H1 (cell line): ENCODE data around the gene PSMB9. TPM values are rescaled to one million over a fixed set of nuclear protein-coding genes. Genes with fewer than 3 reads are reported as not detected.

Experiments
- CTCF ChIA-PET: fragments of 300-600 bp; sonication (Branson Sonifier 250); formaldehyde crosslinking; loops from one replicate; lab custom pipeline; 2021; ENCODE audit not compliant: partially characterized antibody; lab: Charles Lee
- POLR2A ChIA-PET: fragments of 300-600 bp; sonication (Branson Sonifier 250); formaldehyde crosslinking; loops from one replicate; lab custom pipeline; 2021; ENCODE audit warnings: inconsistent platforms; ENCODE audit not compliant: partially characterized antibody; lab: Charles Lee
- DNase-seq, 2 experiments: peaks; one replicate each; pipeline versions ENCODE4 v3.0.0 to v3.0.0-alpha.2; 2010 to 2022; ENCODE audit warnings: low spot score in 2 of 2, low read depth in 1 of 2, mixed read lengths in 1 of 2
- FAIRE-seq: peaks from 2 replicates; lab custom pipeline; 2011; peaks lifted over from hg19 to GRCh38; lab: Jason Lieb, UNC
- H2AFZ ChIP-seq: 2 replicates; pipeline ENCODE4 v1.8.1; 2012; ENCODE audit warnings: low read length, inconsistent platforms
- H2AK5ac ChIP-seq: 2 replicates; pipeline ENCODE4 v1.6.1; 2013; ENCODE audit warnings: low read depth, low read length
- H2BK120ac ChIP-seq: replicated peaks from 2 replicates; pipeline ENCODE3; 2013; ENCODE audit warnings: low read depth, low read length, inconsistent platforms
- H2BK12ac ChIP-seq: 2 replicates; pipeline ENCODE4 v1.6.1; 2013; ENCODE audit warnings: low read depth, low read length
- H2BK15ac ChIP-seq: 2 replicates; pipeline ENCODE4 v1.6.1; 2013; ENCODE audit warnings: low read length
- H2BK20ac ChIP-seq: 2 replicates; pipeline ENCODE4 v1.6.1; 2013; ENCODE audit warnings: low read length
- H2BK5ac ChIP-seq: 2 replicates; pipeline ENCODE4 v1.6.1; 2013; ENCODE audit warnings: low read depth, low read length
- H3K14ac ChIP-seq: 2 replicates; pipeline ENCODE4 v1.6.1; 2013; ENCODE audit warnings: inconsistent platforms; ENCODE audit not compliant: insufficient read length
- H3K18ac ChIP-seq: 2 replicates; pipeline ENCODE4 v1.6.1; 2013; ENCODE audit warnings: low read length; ENCODE audit errors: extremely low read depth
- H3K23ac ChIP-seq: 2 replicates; pipeline ENCODE4 v1.6.1; 2013; ENCODE audit warnings: inconsistent platforms; ENCODE audit not compliant: insufficient read length
- H3K23me2 ChIP-seq: 2 replicates; pipeline ENCODE4 v1.6.1; 2013; ENCODE audit warnings: low read depth, low read length
- H3K27ac ChIP-seq: 2 replicates; pipeline ENCODE4 v1.6.1; 2011; ENCODE audit warnings: low read depth, low read length, inconsistent platforms
- H3K27me3 ChIP-seq, 4 experiments: replicated peaks in 1 of 4; 1 replicate in 1 of 4; 2 replicates in 3 of 4; pipeline versions ENCODE4 v1.6.1 to v1.8.1; 2011 to 2013; ENCODE audit warnings: low read length in 3 of 4, mild to moderate bottlenecking in 3 of 4, inconsistent platforms in 2 of 4, mixed read lengths in 2 of 4, moderate library complexity in 1 of 4; ENCODE audit not compliant: control insufficient read depth in 3 of 4, insufficient read depth in 3 of 4; ENCODE audit errors: extremely low read depth in 1 of 4
- H3K36me3 ChIP-seq, 4 experiments: 2 replicates each; pipeline versions ENCODE4 v1.6.1 to v1.8.1; 2011 to 2013; ENCODE audit warnings: mild to moderate bottlenecking in 4 of 4, low read length in 3 of 4, moderate library complexity in 2 of 4, control low read depth in 1 of 4, inconsistent platforms in 1 of 4; ENCODE audit not compliant: insufficient read depth in 4 of 4, control insufficient read depth in 2 of 4
- H3K4ac ChIP-seq: replicated peaks from 2 replicates; pipeline ENCODE3; 2013; ENCODE audit warnings: low read length, low read depth, mixed read lengths, inconsistent platforms; ENCODE audit not compliant: insufficient read length
- H3K4me1 ChIP-seq, 4 experiments: replicated peaks in 1 of 4; 1 replicate in 1 of 4; 2 replicates in 3 of 4; pipeline versions ENCODE4 v1.6.1 to v1.8.1; 2011 to 2013; ENCODE audit warnings: low read length in 3 of 4, inconsistent platforms in 2 of 4, mixed read lengths in 1 of 4; ENCODE audit not compliant: insufficient read depth in 4 of 4, control insufficient read depth in 3 of 4
- H3K4me2 ChIP-seq, 2 experiments: 2 replicates each; pipeline versions ENCODE4 v1.6.1 to v1.8.1; 2011 to 2013; ENCODE audit warnings: low read depth in 2 of 2, low read length in 2 of 2, control low read depth in 1 of 2, inconsistent platforms in 1 of 2, mild to moderate bottlenecking in 1 of 2; ENCODE audit not compliant: insufficient read depth in 1 of 2
- H3K4me3 ChIP-seq, 4 experiments: fragments of 200-600, 300-600 bp in 1 of 4; sonication (generic), shearing (Covaris generic), sonication (Bioruptor Twin) in 1 of 4; 2 replicates each; pipeline versions ENCODE4 v1.5.1 to v1.8.1; 2011 to 2016; ENCODE audit warnings: low read length in 4 of 4, low read depth in 3 of 4, control low read depth in 2 of 4, inconsistent platforms in 2 of 4, mild to moderate bottlenecking in 2 of 4, mixed read lengths in 1 of 4, moderate library complexity in 1 of 4; ENCODE audit not compliant: insufficient read depth in 2 of 4; ENCODE audit errors: extremely low read depth in 1 of 4
- H3K56ac ChIP-seq: replicated peaks from 2 replicates; pipeline ENCODE3; 2013; ENCODE audit warnings: low read depth, mild to moderate bottlenecking, mixed read lengths, low read length, inconsistent platforms; ENCODE audit not compliant: insufficient read length
- H3K79me1 ChIP-seq: 2 replicates; pipeline ENCODE4 v1.6.1; 2013; ENCODE audit warnings: low read depth, low read length, control low read depth
- H3K79me2 ChIP-seq, 2 experiments: 2 replicates each; pipeline versions ENCODE4 v1.6.1 to v1.8.1; 2012 to 2013; ENCODE audit warnings: low read length in 2 of 2, mild to moderate bottlenecking in 2 of 2, inconsistent platforms in 1 of 2; ENCODE audit not compliant: insufficient read depth in 2 of 2, control insufficient read depth in 1 of 2
- H3K9ac ChIP-seq, 4 experiments: replicated peaks in 1 of 4; 1 replicate in 1 of 4; 2 replicates in 3 of 4; pipeline versions ENCODE4 v1.6.1 to v1.8.1; 2011 to 2013; ENCODE audit warnings: low read depth in 3 of 4, low read length in 3 of 4, control low read depth in 2 of 4, mild to moderate bottlenecking in 2 of 4, moderate library complexity in 2 of 4, inconsistent platforms in 1 of 4; ENCODE audit errors: extremely low read depth in 1 of 4
- H3K9me3 ChIP-seq, 2 experiments: 2 replicates each; pipeline versions ENCODE4 v1.6.1 to v1.8.1; 2012 to 2013; ENCODE audit warnings: mild to moderate bottlenecking in 2 of 2, moderate library complexity in 2 of 2, control low read depth in 1 of 2, inconsistent platforms in 1 of 2, low read depth in 1 of 2, low read length in 1 of 2, mixed read lengths in 1 of 2; ENCODE audit not compliant: insufficient read depth in 2 of 2
- H4K20me1 ChIP-seq, 2 experiments: replicated peaks in 1 of 2; 2 replicates each; pipeline versions ENCODE3 to v1.8.1; 2011 to 2013; ENCODE audit warnings: inconsistent platforms in 2 of 2, low read length in 2 of 2, mild to moderate bottlenecking in 1 of 2; ENCODE audit not compliant: insufficient read depth in 2 of 2, control insufficient read depth in 1 of 2
- H4K5ac ChIP-seq: 2 replicates; pipeline ENCODE4 v1.6.1; 2013; ENCODE audit warnings: low read length, low read depth, mixed read lengths, inconsistent platforms; ENCODE audit not compliant: insufficient read length
- H4K8ac ChIP-seq: 2 replicates; pipeline ENCODE4 v1.8.0; 2013; ENCODE audit warnings: mild to moderate bottlenecking, moderate library complexity, low read length, inconsistent platforms; ENCODE audit not compliant: insufficient read depth; ENCODE audit errors: extremely low read depth
- H4K91ac ChIP-seq: replicated peaks from 2 replicates; pipeline ENCODE3; 2013; ENCODE audit warnings: low read length, mixed read lengths, inconsistent platforms; ENCODE audit not compliant: insufficient read length
- CBX5 ChIP-seq: fragments of 300-800, 300-1000 bp; sonication (generic); IDR thresholded peaks from 2 replicates; pipeline ENCODE4 v1.7.1; 2016; ENCODE audit warnings: antibody characterized with exemption, low read length, low read depth
- CREB1 ChIP-seq: IDR thresholded peaks from 2 replicates; pipeline ENCODE4 v1.6.1; 2012; ENCODE audit warnings: inconsistent platforms
- GABPA ChIP-seq: IDR thresholded peaks from 2 replicates; pipeline ENCODE4 v1.6.1; 2011; ENCODE audit warnings: mild to moderate bottlenecking, low read length, moderate library complexity, borderline replicate concordance; ENCODE audit not compliant: insufficient read depth
- GTF2F1 ChIP-seq: IDR thresholded peaks from 2 replicates; pipeline ENCODE4 v1.6.1; 2012; ENCODE audit warnings: low read depth, low read length, improper control_type of control experiment, borderline replicate concordance
- HDAC6 ChIP-seq: IDR thresholded peaks from one replicate; pipeline ENCODE4 v1.7.1; 2012; ENCODE audit warnings: low read depth, mild to moderate bottlenecking, inconsistent platforms, low read length, moderate library complexity
- POLR2A ChIP-seq, 2 experiments: IDR thresholded peaks; 1 replicate in 1 of 2; 2 replicates in 1 of 2; pipeline ENCODE4 v1.6.1; 2011; ENCODE audit warnings: low read depth in 2 of 2, low read length in 2 of 2, mild to moderate bottlenecking in 2 of 2; ENCODE audit errors: control extremely low read depth in 1 of 2
- SIRT6 ChIP-seq: IDR thresholded peaks from one replicate; pipeline ENCODE4 v1.7.1; 2012; ENCODE audit warnings: low read length, inconsistent platforms
- SIX5 ChIP-seq: IDR thresholded peaks from 2 replicates; pipeline ENCODE4 v1.6.1; 2011; ENCODE audit warnings: mild to moderate bottlenecking, low read depth, low read length
- TAF7 ChIP-seq: optimal IDR thresholded peaks from 2 replicates; pipeline ENCODE3; 2011; ENCODE audit warnings: low read depth, mild to moderate bottlenecking, inconsistent platforms, low read length, moderate library complexity, borderline replicate concordance
- YY1 ChIP-seq: IDR thresholded peaks from 2 replicates; pipeline ENCODE4 v1.6.1; 2011; ENCODE audit warnings: low read depth, mild to moderate bottlenecking, low read length
- WGBS, 2 experiments: shearing (Covaris generic) in 1 of 2; methylation state at CpG; one replicate each; pipeline versions ENCODE4 v1.1.6 to v1.1.7; 2013 to 2015; ENCODE audit warnings: low lambda C conversion rate in 2 of 2, mixed read lengths in 2 of 2, inconsistent platforms in 1 of 2, low coverage in 1 of 2, missing lambda C conversion rate in 1 of 2; ENCODE audit not compliant: insufficient replicate concordance in 2 of 2, insufficient coverage in 1 of 2, insufficient read length in 1 of 2; ENCODE audit errors: extremely low coverage in 1 of 2, missing lambda C conversion rate in 1 of 2; 5-methylcytosine and 5-hydroxymethylcytosine counted together
- polyA plus RNA-seq, 7 experiments: library from polyadenylated mRNA; depleted of rRNA in 3 of 7; stranded (reverse) in 5 of 7; unstranded in 2 of 7; fragments of >200 nt in 5 of 7; fragments of 200-250 nt in 2 of 7; gene quantifications; 1 replicate in 5 of 7; 2 replicates in 1 of 7; 4 replicates in 1 of 7; pipeline versions ENCODE4 v1.2.1 to v1.2.3, GENCODE V29; 2011 to 2013; ENCODE audit warnings: missing spikeins in 2 of 7, mixed read lengths in 2 of 7
- total RNA-seq: library from RNA; stranded (reverse); fragmentation: NEBNext Ultra II Directional; extraction: Animal tissue kit (Norgen Biotek cat#: 25700); gene quantifications from 2 replicates; pipeline ENCODE4 v1.2.1, GENCODE V29; 2021
- TF ChIP-seq, protein P1 (sequence below): IDR thresholded peaks from 2 replicates; pipeline ENCODE4 v1.6.1; 2012; ENCODE audit warnings: low read length, inconsistent platforms

Gene PSMB9
- total and polyA plus RNA-seq, 2 of the 8 experiments (the other 6 are each of a cell fraction or from before 2014, with no cell fraction given), result 4.5 to 22.8 TPM

DNA sequence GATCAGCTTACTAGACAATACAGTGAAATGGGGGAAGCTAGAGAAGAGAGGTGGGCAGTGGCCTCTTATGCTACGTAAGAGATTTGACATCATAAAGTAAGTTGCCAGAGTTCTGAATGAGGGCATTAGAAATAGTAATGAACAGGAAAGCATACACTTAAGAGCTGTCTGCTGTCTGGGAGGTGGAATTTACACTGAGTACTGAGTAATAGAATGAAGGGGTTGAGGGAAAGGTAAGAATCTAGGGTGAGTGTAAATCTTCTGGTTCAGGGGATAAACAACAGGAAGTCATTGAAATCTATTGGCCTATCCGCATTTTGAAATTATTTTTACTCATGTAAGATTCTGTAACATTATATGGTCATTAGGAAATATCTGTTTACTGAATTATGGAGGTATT is 51.1 kb downstream of the PSMB9 start:
- POLR2A ChIA-PET, result interaction anchor here (0.8 to 2.3 kb wide), 4 partner anchors 10 to 78 kb away, joined by 3 to 14 read pairs (median 6); no protein-coding TSS in a partner anchor

More for the DNA sequence above, 51.1 kb downstream of the PSMB9 start:
- Histone ChIP-seq H3K9me3 (no peaks in the 10 kb centered on the region), H3K27ac (no peak overlapping the region), H3K4me2 (no peak overlapping the region), H2BK5ac (no peak overlapping the region), H3K4me3 (no peak overlapping the region), H2BK120ac (no peak overlapping the region), H2AK5ac (no peak overlapping the region), H4K91ac (no peak overlapping the region), H2BK20ac (no peak overlapping the region), H4K20me1 (no peaks in the 10 kb centered on the region), H2AFZ (no peak overlapping the region), H2BK15ac (no peak overlapping the region), H3K4me1 (no peaks in the 10 kb centered on the region), H3K23ac (no peak overlapping the region), H4K8ac (no peak overlapping the region), H3K9ac (no peak overlapping the region), H3K4ac (no peak overlapping the region), H2BK12ac (no peak overlapping the region), H3K23me2 (no peaks in the 10 kb centered on the region), H3K79me2 (no peaks in the 10 kb centered on the region), H3K18ac (no peak overlapping the region), H3K36me3 (no peaks in the 10 kb centered on the region; a peak in 1 of 8 replicates), H3K56ac (no peak overlapping the region), H3K79me1 (no peaks in the 10 kb centered on the region), H3K27me3 (peaks cover 0 to 2% (median 0%) of the 10 kb centered on the region in 4 experiments; a peak in 1 of 7 replicates), H4K5ac (no peak overlapping the region), H3K14ac (no peak overlapping the region)
- TF ChIP-seq CBX5 (no peak), CREB1 (no peak), TAF7 (no peak), GABPA (no peak), SIRT6 (no peak), GTF2F1 (no peak), YY1 (no peak), HDAC6 (no peak), POLR2A (IDR thresholded peaks at IDR 0.05; ENCODE audit: control extremely low read depth in 1 of 2, low read depth in 2 of 2, low read length in 2 of 2) (no peak), SIX5 (no peak)
- TF ChIP-seq, protein P1, sequence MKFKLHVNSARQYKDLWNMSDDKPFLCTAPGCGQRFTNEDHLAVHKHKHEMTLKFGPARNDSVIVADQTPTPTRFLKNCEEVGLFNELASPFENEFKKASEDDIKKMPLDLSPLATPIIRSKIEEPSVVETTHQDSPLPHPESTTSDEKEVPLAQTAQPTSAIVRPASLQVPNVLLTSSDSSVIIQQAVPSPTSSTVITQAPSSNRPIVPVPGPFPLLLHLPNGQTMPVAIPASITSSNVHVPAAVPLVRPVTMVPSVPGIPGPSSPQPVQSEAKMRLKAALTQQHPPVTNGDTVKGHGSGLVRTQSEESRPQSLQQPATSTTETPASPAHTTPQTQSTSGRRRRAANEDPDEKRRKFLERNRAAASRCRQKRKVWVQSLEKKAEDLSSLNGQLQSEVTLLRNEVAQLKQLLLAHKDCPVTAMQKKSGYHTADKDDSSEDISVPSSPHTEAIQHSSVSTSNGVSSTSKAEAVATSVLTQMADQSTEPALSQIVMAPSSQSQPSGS, result no peak
- FAIRE-seq (no peak), DNase-seq (no peak)
- WGBS, 2 experiments, result 84% methylated on average over 2 of the region's 2 CpGs; no CpG with 5 or more reads in 1 of the 2 experiments
- CTCF ChIA-PET, result interaction anchor here (0.7 to 3.9 kb wide), 11 partner anchors 8 to 79 kb away, joined by 3 to 14 read pairs (median 5); no protein-coding TSS in a partner anchor
